GM19240 (cell line): ENCODE results near the gene MROH7.
"Not testable (repeated sequence)": the region's sequence is repeated elsewhere in the genome, so short reads cannot be mapped to it uniquely, and the experiment has no call there.

ENCODE experiments used
- DNase-seq: peaks from one replicate; pipeline ENCODE4 v3.0.0; 2011; ENCODE audit warnings: low spot score; ENCODE audit not compliant: insufficient read length

The MROH7 gene

GRCh38 chr1:54609301-54609921 is 32.2 kb upstream of the MROH7 start:
- no peak for DNase-seq

GRCh38 chr1:54610048-54610447 is 31.5 kb upstream of the MROH7 start:
- no peak for DNase-seq

GRCh38 chr1:54610601-54611580 is 30.7 kb upstream of the MROH7 start:
- no peak for DNase-seq

GRCh38 chr1:54611621-54612020 is 30.0 kb upstream of the MROH7 start:
- DNase-seq: no peak

GRCh38 chr1:54614024-54614423 is 27.6 kb upstream of the MROH7 start:
- DNase-seq: no peak

GRCh38 chr1:54614563-54614962 is 27.0 kb upstream of the MROH7 start:
- no peak for DNase-seq

- DNase-seq: no peak
Observed at GRCh38 chr1:54615531-54616279, 25.9 kb upstream of the MROH7 start.

GRCh38 chr1:54619749-54620148 is 21.8 kb upstream of the MROH7 start:
- no peak for DNase-seq

- DNase-seq: no peak
Observed at GRCh38 chr1:54623216-54624007, 18.2 kb upstream of the MROH7 start, which contains the start of gene FAM151A. Gene FAM151A, minus strand, starts transcription at chr1:54623525. Its CDS starts 130 bp downstream, at chr1:54623395.

GRCh38 chr1:54624466-54625464 is 16.8 kb upstream of the MROH7 start:
- DNase-seq: no peak

GRCh38 chr1:54627196-54627595 is 14.4 kb upstream of the MROH7 start:
- DNase-seq: no peak

- DNase-seq: not testable (repeated sequence)
Observed at GRCh38 chr1:54635804-54636203, 5.8 kb upstream of the MROH7 start.

- not testable (repeated sequence) for DNase-seq
Observed at GRCh38 chr1:54636461-54637446, 4.8 kb upstream of the MROH7 start.

GRCh38 chr1:54640361-54640760 is 1.2 kb upstream of the MROH7 start:
- no peak for DNase-seq

- DNase-seq: no peak
Observed at GRCh38 chr1:54643736-54644135, 2.1 kb downstream of the MROH7 start.

- no peak for DNase-seq
Observed at GRCh38 chr1:54645806-54646676, 4.5 kb downstream of the MROH7 start.

- DNase-seq: no peak
Observed at GRCh38 chr1:54649130-54649898, 7.7 kb downstream of the MROH7 start.
